ENCODE data around the gene STPG2. TPM values are rescaled to one million over a fixed set of nuclear protein-coding genes. Genes with fewer than 3 reads are reported as not detected.
"Not testable (repeated sequence)": the region's sequence is repeated elsewhere in the genome, so short reads cannot be mapped to it uniquely, and the experiment has no call there.

Gene STPG2
- total RNA-seq, 4 donors from 2014 or later = 1.5 to 2.8 (median 2.1) TPM

- Histone ChIP-seq H3K36me3 (no peaks in the 10 kb centered on the region), H3K27ac (no peak overlapping the region), H3K4me3 (replicated peaks in 1 of 3) (no peak overlapping the region), H3K4me1 (no peaks in the 10 kb centered on the region), H3K27me3 (no peaks in the 10 kb centered on the region), H3K9me3 (no peaks in the 10 kb centered on the region)
- DNase-seq = peak; percentile 53
- intact Hi-C loops (cut with DNase I) = no loop called here
- TF ChIP-seq, protein P1, sequence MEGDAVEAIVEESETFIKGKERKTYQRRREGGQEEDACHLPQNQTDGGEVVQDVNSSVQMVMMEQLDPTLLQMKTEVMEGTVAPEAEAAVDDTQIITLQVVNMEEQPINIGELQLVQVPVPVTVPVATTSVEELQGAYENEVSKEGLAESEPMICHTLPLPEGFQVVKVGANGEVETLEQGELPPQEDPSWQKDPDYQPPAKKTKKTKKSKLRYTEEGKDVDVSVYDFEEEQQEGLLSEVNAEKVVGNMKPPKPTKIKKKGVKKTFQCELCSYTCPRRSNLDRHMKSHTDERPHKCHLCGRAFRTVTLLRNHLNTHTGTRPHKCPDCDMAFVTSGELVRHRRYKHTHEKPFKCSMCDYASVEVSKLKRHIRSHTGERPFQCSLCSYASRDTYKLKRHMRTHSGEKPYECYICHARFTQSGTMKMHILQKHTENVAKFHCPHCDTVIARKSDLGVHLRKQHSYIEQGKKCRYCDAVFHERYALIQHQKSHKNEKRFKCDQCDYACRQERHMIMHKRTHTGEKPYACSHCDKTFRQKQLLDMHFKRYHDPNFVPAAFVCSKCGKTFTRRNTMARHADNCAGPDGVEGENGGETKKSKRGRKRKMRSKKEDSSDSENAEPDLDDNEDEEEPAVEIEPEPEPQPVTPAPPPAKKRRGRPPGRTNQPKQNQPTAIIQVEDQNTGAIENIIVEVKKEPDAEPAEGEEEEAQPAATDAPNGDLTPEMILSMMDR (IDR thresholded peaks at IDR 0.05) = no peak
- no peak for TF ChIP-seq POLR2A (IDR thresholded peaks at IDR 0.05)
Measured at GRCh38 chr4:97646997-97647396, 496.3 kb downstream of the STPG2 start.

DNA sequence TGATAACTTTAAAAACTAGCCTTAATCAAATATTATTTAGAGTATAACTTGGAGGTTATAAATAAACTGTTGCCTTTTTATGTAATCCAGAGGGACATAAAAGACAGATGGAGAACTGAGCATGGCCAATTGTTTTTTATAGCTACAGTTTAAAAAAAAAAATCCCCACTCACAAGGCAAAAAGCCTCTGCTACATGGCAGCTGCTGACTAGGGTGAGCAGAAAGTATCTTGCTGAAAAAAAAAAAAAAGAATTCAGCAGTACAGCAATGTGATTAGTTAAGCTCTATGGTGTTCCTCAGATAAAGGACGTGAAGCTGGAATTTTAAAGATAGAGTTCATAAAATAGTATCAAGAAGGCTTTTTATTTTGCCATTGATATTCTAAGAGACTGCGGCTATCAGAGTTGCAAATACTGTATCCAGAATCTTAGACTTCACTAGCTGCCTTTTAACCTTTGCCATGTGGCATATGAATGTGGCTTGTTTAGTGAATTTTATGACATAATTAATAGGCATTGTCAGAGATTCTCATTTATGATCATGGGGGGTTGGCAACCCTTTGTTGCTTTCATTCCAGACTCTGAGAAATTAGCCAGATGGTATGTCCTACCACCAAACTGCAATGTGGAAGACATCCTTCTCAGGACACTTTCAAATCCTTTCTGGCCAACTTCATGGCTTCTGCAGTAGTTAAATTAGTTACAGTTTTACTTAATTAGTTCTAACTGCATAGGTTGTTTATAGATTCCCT, 498.0 kb downstream of the STPG2 start:
- DNase-seq = no peak
- 76 to 82% methylated on average over 2 of the region's 2 CpGs for WGBS, 2 donors
- no peak overlapping the region for H3K27ac ChIP-seq
- intact Hi-C loops (cut with DNase I) = no loop called here
- H3K36me3 ChIP-seq = no peaks in the 10 kb centered on the region
- no peaks in the 10 kb centered on the region for H3K9me3 ChIP-seq
- H3K4me1 ChIP-seq = no peaks in the 10 kb centered on the region
- no peaks in the 10 kb centered on the region for H3K27me3 ChIP-seq
- H3K4me3 ChIP-seq (replicated peaks in 1 of 3) = no peak overlapping the region
- TF ChIP-seq, protein P1 (IDR thresholded peaks at IDR 0.05) = no peak
- no peak for TF ChIP-seq POLR2A (IDR thresholded peaks at IDR 0.05)

DNA sequence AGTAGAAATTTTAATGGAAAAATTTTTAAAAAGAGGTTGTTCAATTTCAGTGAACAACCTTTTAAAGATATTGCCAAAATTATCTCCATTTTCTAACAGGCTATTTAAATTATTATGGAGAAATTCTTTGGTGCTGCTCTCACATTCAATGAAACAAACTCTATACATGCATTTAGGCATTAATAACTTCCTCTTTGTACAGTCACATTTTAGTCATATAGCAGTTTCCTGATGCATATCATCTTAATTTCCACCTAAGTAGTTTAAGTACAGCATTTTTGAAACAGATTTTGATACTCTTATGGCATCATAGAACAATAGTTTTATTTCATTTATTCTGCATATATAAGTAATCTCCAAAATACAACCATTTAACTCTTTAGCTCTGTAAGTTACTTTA, 500.1 kb downstream of the STPG2 start:
- H3K36me3 ChIP-seq = no peaks in the 10 kb centered on the region
- no peaks in the 10 kb centered on the region for H3K27me3 ChIP-seq
- DNase-seq = no peak
- H3K9me3 ChIP-seq = no peaks in the 10 kb centered on the region
- H3K4me1 ChIP-seq = no peaks in the 10 kb centered on the region
- intact Hi-C loops (cut with DNase I) = no loop called here
- no peak overlapping the region for H3K4me3 ChIP-seq (replicated peaks in 1 of 3)
- H3K27ac ChIP-seq = no peak overlapping the region
- no peak for TF ChIP-seq POLR2A (IDR thresholded peaks at IDR 0.05)
- TF ChIP-seq, protein P1 (IDR thresholded peaks at IDR 0.05) = no peak

DNA sequence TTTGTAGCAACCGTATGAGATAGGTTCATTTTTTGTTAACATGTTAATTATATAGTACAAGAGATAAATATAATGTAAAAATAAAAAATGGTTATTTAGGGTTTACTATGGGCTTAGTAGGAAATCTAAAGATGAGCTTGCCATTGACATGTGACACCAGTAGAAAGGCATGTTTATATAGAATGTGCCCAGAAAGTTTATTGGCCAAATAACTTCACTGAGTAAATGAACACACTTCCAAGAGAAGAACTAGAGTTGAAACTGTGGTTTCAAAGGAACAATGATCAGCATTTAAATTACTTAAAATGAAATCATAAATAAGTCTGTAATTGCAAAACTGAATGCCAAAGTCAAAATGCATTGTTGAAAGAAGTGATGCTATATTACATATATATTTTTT, 503.3 kb downstream of the STPG2 start:
- Histone ChIP-seq H3K4me3 (replicated peaks in 1 of 3) (no peak overlapping the region), H3K27me3 (no peaks in the 10 kb centered on the region), H3K27ac (no peak overlapping the region), H3K9me3 (no peaks in the 10 kb centered on the region), H3K36me3 (no peaks in the 10 kb centered on the region), H3K4me1 (no peaks in the 10 kb centered on the region)
- intact Hi-C loops (cut with DNase I) = no loop called here
- 94 to 97% methylated on average over 1 of the region's 1 CpG for WGBS, 2 donors
- DNase-seq = no peak
- TF ChIP-seq POLR2A (IDR thresholded peaks at IDR 0.05) = no peak
- TF ChIP-seq, protein P1 (IDR thresholded peaks at IDR 0.05) = no peak

DNA sequence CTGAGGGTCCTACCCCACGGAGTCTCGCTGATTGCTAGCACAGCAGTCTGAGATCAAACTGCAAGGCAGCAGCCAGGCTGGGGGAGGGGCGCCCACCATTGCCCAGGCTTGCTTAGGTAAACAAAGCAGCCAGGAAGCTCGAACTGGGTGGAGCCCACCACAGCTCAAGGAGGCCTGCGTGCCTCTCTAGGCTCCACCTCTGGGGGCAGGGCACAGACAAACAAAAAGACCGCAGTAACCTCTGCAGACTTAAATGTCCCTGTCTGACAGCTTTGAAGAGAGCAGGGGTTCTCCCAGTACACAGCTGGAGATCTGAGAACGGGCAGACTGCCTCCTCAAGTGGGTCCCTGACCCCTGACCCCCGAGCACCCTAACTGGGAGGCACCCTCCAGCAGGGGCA, 509.4 kb downstream of the STPG2 start:
- H3K4me3 ChIP-seq (replicated peaks in 1 of 3); H3K9me3 ChIP-seq; H3K36me3 ChIP-seq; H3K4me1 ChIP-seq; H3K27ac ChIP-seq; intact Hi-C loops (cut with DNase I); H3K27me3 ChIP-seq; DNase-seq: not testable (repeated sequence)
- WGBS, 2 donors = 82 to 83% methylated on average over 5 to 7 of the region's 8 CpGs
